H9 (cell line): ENCODE data around the gene GET3. TPM values are rescaled to one million over a fixed set of nuclear protein-coding genes. Genes with fewer than 3 reads are reported as not detected.

Experiments used
- DNase-seq: peaks from one replicate; pipeline ENCODE4 v3.0.0-alpha.2; 2017
- H2AFZ ChIP-seq: one replicate; pipeline ENCODE4 v1.6.1; 2013; ENCODE audit warnings: mild to moderate bottlenecking, low read length, control low read depth, moderate library complexity
- H2AK5ac ChIP-seq: 2 replicates; pipeline ENCODE4 v1.6.1; 2013; ENCODE audit warnings: low read length, control low read depth, mixed read lengths; ENCODE audit not compliant: insufficient read length
- H2BK120ac ChIP-seq: one replicate; pipeline ENCODE4 v1.6.1; 2013; ENCODE audit warnings: low read depth, mild to moderate bottlenecking, low read length, control low read depth, inconsistent platforms; ENCODE audit not compliant: poor library complexity, severe bottlenecking
- H2BK12ac ChIP-seq: 2 replicates; pipeline ENCODE4 v1.6.1; 2013; ENCODE audit warnings: low read length, control low read depth, mixed read lengths, low read depth; ENCODE audit not compliant: insufficient read length
- H2BK15ac ChIP-seq: 2 replicates; pipeline ENCODE4 v1.6.1; 2013; ENCODE audit warnings: low read depth, low read length, control low read depth
- H2BK20ac ChIP-seq: one replicate; pipeline ENCODE4 v1.6.1; 2013; ENCODE audit warnings: low read depth, mild to moderate bottlenecking, low read length, control low read depth, inconsistent platforms; ENCODE audit not compliant: poor library complexity, severe bottlenecking
- H2BK5ac ChIP-seq: 2 replicates; pipeline ENCODE4 v1.6.1; 2013; ENCODE audit warnings: low read length, control low read depth, mixed read lengths; ENCODE audit not compliant: insufficient read length
- H3K14ac ChIP-seq: 2 replicates; pipeline ENCODE4 v1.6.1; 2013; ENCODE audit warnings: low read length, control low read depth; ENCODE audit not compliant: insufficient read depth
- H3K18ac ChIP-seq: 2 replicates; pipeline ENCODE4 v1.6.1; 2013; ENCODE audit warnings: low read depth, mild to moderate bottlenecking, mixed read lengths, low read length, control low read depth; ENCODE audit not compliant: insufficient read length
- H3K23ac ChIP-seq: 2 replicates; pipeline ENCODE4 v1.6.1; 2013; ENCODE audit warnings: low read length, control low read depth, mixed read lengths, low read depth; ENCODE audit not compliant: insufficient read length
- H3K23me2 ChIP-seq: 2 replicates; pipeline ENCODE4 v1.6.1; 2013; ENCODE audit warnings: low read depth, mild to moderate bottlenecking, mixed read lengths, low read length, control low read depth; ENCODE audit not compliant: insufficient read length, poor library complexity, severe bottlenecking
- H3K27ac ChIP-seq: 2 replicates; pipeline ENCODE4 v1.5.1; 2013; ENCODE audit warnings: low read length, control low read depth, mixed read lengths, low read depth; ENCODE audit not compliant: insufficient read length
- H3K27me3 ChIP-seq: 2 replicates; pipeline ENCODE4 v1.6.1; 2013; ENCODE audit warnings: low read length, control low read depth, inconsistent platforms; ENCODE audit not compliant: insufficient read depth
- H3K4ac ChIP-seq: 2 replicates; pipeline ENCODE4 v1.6.1; 2013; ENCODE audit warnings: low read depth, mild to moderate bottlenecking, control low read depth, inconsistent platforms, low read length, moderate library complexity
- H3K4me1 ChIP-seq: 2 replicates; pipeline ENCODE4 v1.6.1; 2013; ENCODE audit warnings: low read length, control low read depth, inconsistent platforms; ENCODE audit not compliant: insufficient read depth
- H3K4me2 ChIP-seq: 2 replicates; pipeline ENCODE4 v1.6.1; 2013; ENCODE audit warnings: low read length, control low read depth, mixed read lengths; ENCODE audit not compliant: insufficient read length, insufficient read depth
- H3K56ac ChIP-seq: 2 replicates; pipeline ENCODE4 v1.6.1; 2013; ENCODE audit warnings: low read depth, mild to moderate bottlenecking, mixed read lengths, low read length, control low read depth; ENCODE audit not compliant: insufficient read length
- H3K79me1 ChIP-seq: 2 replicates; pipeline ENCODE4 v1.6.1; 2013; ENCODE audit warnings: low read depth, mild to moderate bottlenecking, moderate library complexity, low read length, control low read depth, inconsistent platforms; ENCODE audit not compliant: insufficient read depth, poor library complexity, severe bottlenecking
- H3K79me2 ChIP-seq: 2 replicates; pipeline ENCODE4 v1.6.1; 2013; ENCODE audit warnings: low read length, control low read depth, inconsistent platforms; ENCODE audit not compliant: insufficient read depth
- H3K9ac ChIP-seq: 2 replicates; pipeline ENCODE4 v1.6.1; 2013; ENCODE audit warnings: low read length, control low read depth, mixed read lengths; ENCODE audit not compliant: insufficient read length; ENCODE audit errors: extremely low read depth
- H3K9me3 ChIP-seq: one replicate; pipeline ENCODE4 v1.6.1; 2013; ENCODE audit warnings: low read depth, low read length, inconsistent platforms; ENCODE audit not compliant: control insufficient read depth
- H3T11ph ChIP-seq: one replicate; pipeline ENCODE4 v1.6.1; 2013; ENCODE audit warnings: mild to moderate bottlenecking, low read length, control low read depth, inconsistent platforms
- H4K20me1 ChIP-seq: one replicate; pipeline ENCODE4 v1.6.1; 2013; ENCODE audit not compliant: control insufficient read depth, insufficient read length, insufficient read depth
- H4K5ac ChIP-seq: 2 replicates; pipeline ENCODE4 v1.6.1; 2013; ENCODE audit warnings: low read depth, mild to moderate bottlenecking, mixed read lengths, low read length, control low read depth; ENCODE audit not compliant: insufficient read length
- H4K8ac ChIP-seq: replicated peaks from 2 replicates; pipeline ENCODE4 v1.6.1; 2013; ENCODE audit warnings: low read length, control low read depth, mixed read lengths, low read depth; ENCODE audit not compliant: insufficient read length
- H4K91ac ChIP-seq: 2 replicates; pipeline ENCODE4 v1.6.1; 2013; ENCODE audit warnings: low read depth, mild to moderate bottlenecking, moderate library complexity, mixed read lengths, low read length, control low read depth; ENCODE audit not compliant: insufficient read length
- H3K27ac Mint-ChIP-seq, 3 experiments: 2 replicates in 2 of 3; 3 replicates in 1 of 3; pipeline ENCODE4 v1.8.0; 2020 to 2021; ENCODE audit warnings: mixed read lengths in 3 of 3, mild to moderate bottlenecking in 1 of 3, moderate library complexity in 1 of 3
- H3K27me3 Mint-ChIP-seq: 2 replicates; pipeline ENCODE4 v1.8.0; 2021; ENCODE audit warnings: low read depth, mild to moderate bottlenecking, moderate library complexity, mixed read lengths
- H3K36me3 Mint-ChIP-seq, 3 experiments: 2 replicates in 2 of 3; 3 replicates in 1 of 3; pipeline ENCODE4 v1.8.0; 2020 to 2021; ENCODE audit warnings: low read depth in 3 of 3, mixed read lengths in 3 of 3; ENCODE audit not compliant: insufficient read depth in 1 of 3
- H3K4me1 Mint-ChIP-seq, 2 experiments: 2 replicates each; pipeline ENCODE4 v1.8.0; 2020; ENCODE audit warnings: mixed read lengths in 2 of 2
- H3K4me3 Mint-ChIP-seq, 2 experiments: 2 replicates in 1 of 2; 3 replicates in 1 of 2; pipeline ENCODE4 v1.8.0; 2020 to 2021; ENCODE audit warnings: mild to moderate bottlenecking in 2 of 2, mixed read lengths in 2 of 2, moderate library complexity in 1 of 2
- H3K9me3 Mint-ChIP-seq, 2 experiments: 2 replicates in 1 of 2; 3 replicates in 1 of 2; pipeline ENCODE4 v1.8.0; 2020; ENCODE audit warnings: mild to moderate bottlenecking in 2 of 2, mixed read lengths in 2 of 2, moderate library complexity in 1 of 2
- WGBS: extraction: QIAGEN DNeasy Blood & Tissue Kit; methylation state at CpG from one replicate; pipeline ENCODE4 v1.1.7; 2013; ENCODE audit warnings: missing lambda C conversion rate, low lambda C conversion rate, mixed read lengths; ENCODE audit not compliant: insufficient read length; ENCODE audit errors: extremely low coverage; 5-methylcytosine and 5-hydroxymethylcytosine counted together
- total RNA-seq: library from RNA; stranded (reverse); gene quantifications from 2 replicates; pipeline ENCODE4 v1.2.1, GENCODE V29; 2021
- TF ChIP-seq, protein P1 (sequence below): fragments of 200-600 bp; sonication (generic); conservative IDR thresholded peaks from 3 replicates; pipeline ENCODE4 v1.8.0; 2021; ENCODE audit warnings: antibody characterized with exemption, mild to moderate bottlenecking

The GET3 gene
- total RNA-seq, 1 experiment from 2014 or later = 81.6 TPM

DNA sequence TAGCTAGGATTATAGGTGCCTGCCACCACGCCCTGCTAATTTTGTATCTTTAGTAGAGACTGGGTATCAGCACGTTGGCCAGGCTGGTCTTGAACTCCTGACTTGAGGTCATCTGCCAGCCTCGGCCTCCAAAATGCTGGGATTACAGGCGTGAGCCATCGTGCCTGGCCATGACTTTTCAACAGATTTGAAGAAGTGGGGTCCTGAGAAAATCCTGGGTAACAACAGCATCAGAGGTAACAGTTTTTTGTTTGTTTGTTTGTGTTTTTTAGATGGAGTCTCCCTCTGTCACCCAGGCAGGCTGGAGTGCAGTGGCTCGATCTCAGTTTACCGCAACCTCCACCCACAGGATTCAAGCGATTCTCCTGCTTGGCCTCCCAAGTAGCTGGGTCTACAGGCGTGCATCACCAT, 57.7 kb downstream of the GET3 start:
- Histone ChIP-seq H2AFZ (no peak overlapping the region), H4K5ac (no peak overlapping the region), H3T11ph (no peak overlapping the region), H4K91ac (no peak overlapping the region), H3K4me1 (no peaks in the 10 kb centered on the region; the same call in 1 of the 2 replicates), H3K79me1 (peaks cover under 1% of the 10 kb centered on the region), H2BK12ac (no peak overlapping the region), H2BK5ac (no peak overlapping the region), H3K23ac (no peak overlapping the region), H3K79me2 (no peaks in the 10 kb centered on the region), H2BK20ac (no peak overlapping the region), H3K56ac (no peak overlapping the region), H3K4me2 (no peak overlapping the region), H3K27me3 (no peaks in the 10 kb centered on the region; the same call in 1 of the 2 replicates), H4K20me1 (no peaks in the 10 kb centered on the region), H3K9me3 (no peaks in the 10 kb centered on the region), H3K23me2 (peaks cover 34% of the 10 kb centered on the region), H3K9ac (no peak overlapping the region), H3K18ac (no peak overlapping the region), H2BK15ac (no peak overlapping the region), H4K8ac (no peak overlapping the region), H3K4ac (no peak overlapping the region), H2AK5ac (no peak overlapping the region), H2BK120ac (no peak overlapping the region), H3K27ac (no peak overlapping the region), H3K14ac (no peak overlapping the region)
- peak overlapping the region in 1 of 2 experiments; percentile 78; a peak in 3 of 5 replicates for H3K4me3 Mint-ChIP-seq
- peaks cover 11 to 32% (median 26%) of the 10 kb centered on the region in 3 experiments; a peak in 6 of 7 replicates for H3K36me3 Mint-ChIP-seq
- no peaks in the 10 kb centered on the region for H3K9me3 Mint-ChIP-seq
- no CpG with 5 or more reads among the region's 9 CpGs for WGBS
- DNase-seq = no peak
- peaks cover 27% of the 10 kb centered on the region in 2 experiments for H3K4me1 Mint-ChIP-seq
- TF ChIP-seq, protein P1, sequence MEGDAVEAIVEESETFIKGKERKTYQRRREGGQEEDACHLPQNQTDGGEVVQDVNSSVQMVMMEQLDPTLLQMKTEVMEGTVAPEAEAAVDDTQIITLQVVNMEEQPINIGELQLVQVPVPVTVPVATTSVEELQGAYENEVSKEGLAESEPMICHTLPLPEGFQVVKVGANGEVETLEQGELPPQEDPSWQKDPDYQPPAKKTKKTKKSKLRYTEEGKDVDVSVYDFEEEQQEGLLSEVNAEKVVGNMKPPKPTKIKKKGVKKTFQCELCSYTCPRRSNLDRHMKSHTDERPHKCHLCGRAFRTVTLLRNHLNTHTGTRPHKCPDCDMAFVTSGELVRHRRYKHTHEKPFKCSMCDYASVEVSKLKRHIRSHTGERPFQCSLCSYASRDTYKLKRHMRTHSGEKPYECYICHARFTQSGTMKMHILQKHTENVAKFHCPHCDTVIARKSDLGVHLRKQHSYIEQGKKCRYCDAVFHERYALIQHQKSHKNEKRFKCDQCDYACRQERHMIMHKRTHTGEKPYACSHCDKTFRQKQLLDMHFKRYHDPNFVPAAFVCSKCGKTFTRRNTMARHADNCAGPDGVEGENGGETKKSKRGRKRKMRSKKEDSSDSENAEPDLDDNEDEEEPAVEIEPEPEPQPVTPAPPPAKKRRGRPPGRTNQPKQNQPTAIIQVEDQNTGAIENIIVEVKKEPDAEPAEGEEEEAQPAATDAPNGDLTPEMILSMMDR = no peak
- H3K27me3 Mint-ChIP-seq = peaks cover 8% of the 10 kb centered on the region
- H3K27ac Mint-ChIP-seq = no peak overlapping the region
